Right ventricle myocardium superior (tissue), 1 donor: ENCODE data around the gene ACTRT2. TPM values are rescaled to one million over a fixed set of nuclear protein-coding genes. Genes with fewer than 3 reads are reported as not detected.

Source experiments
- ATAC-seq: fragments of 200-7000 bp; cut with Tn5 transposase; one replicate; pipeline ENCODE4 v1.9.1; 2020; ENCODE audit warnings: mild to moderate bottlenecking; ENCODE audit not compliant: poor library complexity
- DNase-seq: peaks from one replicate; pipeline ENCODE4 v3.0.0-alpha.2; 2020
- intact Hi-C: fragments of 100-400 bp; cut with DNase I; formaldehyde crosslinking; loops from one replicate; pipeline ENCODE4 v1.11.2; 2022
- total RNA-seq: library from RNA; stranded (reverse); fragmentation: NEBNext Ultra II Directional; extraction: Animal tissue kit (Norgen Biotek cat#: 25700); gene quantifications from one replicate; pipeline ENCODE4 v1.2.1, GENCODE V29; 2021
- donor health status: DM: no; HTN: yes; CAD: no; lungs with severe emphysema.

The ACTRT2 gene
- total RNA-seq, 1 donor from 2014 or later: not detected

GRCh38 chr1:3069491-3070308 lies 48.4 kb downstream of the ACTRT2 start:
- intact Hi-C loops: loop anchor here (5.0 to 10.0 kb wide), 2 partner anchors 215 to 283 kb away; no protein-coding TSS in a partner anchor
- ATAC-seq: peak; percentile 23
- peak; percentile 60 for DNase-seq

- ATAC-seq (no peak), DNase-seq (no peak)
- intact Hi-C loops: loop anchor here (5.0 kb wide), 1 partner anchor 282 kb away; no protein-coding TSS in a partner anchor
These were observed 49.0 kb downstream of the ACTRT2 start for GRCh38 chr1:3070309-3070643.

- ATAC-seq: no peak
- intact Hi-C loops: loop anchor here (5.0 kb wide), 1 partner anchor 281 kb away; no protein-coding TSS in a partner anchor
These were observed 49.6 kb downstream of the ACTRT2 start for GRCh38 chr1:3070644-3071564.

GRCh38 chr1:3071565-3072390 lies 50.5 kb downstream of the ACTRT2 start:
- peak; percentile 42 for DNase-seq
- ATAC-seq: no peak
- intact Hi-C loops: loop anchor here (5.0 kb wide), 1 partner anchor 281 kb away; no protein-coding TSS in a partner anchor

More at GRCh38 chr1:3070644-3071564, 49.6 kb downstream of the ACTRT2 start:
- peak; percentile 38 for DNase-seq

Other genes starting within 250 kb of the ACTRT2 start
- gene TTC34, start 219.8 kb upstream of the ACTRT2 start, total RNA-seq: 0.56 TPM
- 14.2 TPM for gene PRDM16, start 47.7 kb downstream of the ACTRT2 start, total RNA-seq